Measurements from ENCODE around the gene PRKCH.

PRKCH gene

DNA sequence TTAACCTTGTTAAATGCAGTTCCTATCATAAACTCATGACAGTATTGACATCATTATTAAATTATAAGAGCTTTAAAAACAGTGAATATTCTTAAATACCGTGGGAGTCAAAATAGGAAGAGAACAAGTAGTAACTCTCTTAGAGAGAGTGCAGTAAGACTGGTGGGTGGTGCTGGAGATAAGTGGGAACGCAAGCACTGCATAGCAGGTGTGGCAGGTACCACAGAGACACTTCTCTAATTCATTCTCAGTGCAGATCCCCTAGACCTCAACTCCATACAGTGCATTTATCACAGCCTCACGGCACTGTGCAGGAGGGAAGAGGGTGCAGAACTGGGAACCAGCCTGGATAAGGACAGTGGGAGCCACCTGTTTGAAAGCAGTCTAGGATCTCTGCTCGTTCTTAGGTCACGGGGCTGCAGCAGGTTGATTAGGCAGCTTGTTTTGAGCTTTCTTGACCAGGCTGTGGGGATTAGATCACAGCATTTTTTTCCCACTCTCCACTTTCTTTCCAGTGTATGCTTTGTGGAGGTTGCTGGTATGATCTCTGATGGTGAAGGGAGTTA lies 165.6 kb downstream of the PRKCH start:
- Mint-ChIP-seq H3K4me3 (no peak overlapping the region), H3K27me3 (no peaks in the 10 kb centered on the region), H3K9me3 (no peaks in the 10 kb centered on the region), H3K4me1 (peaks cover 72% of the 10 kb centered on the region), H3K27ac (no peak overlapping the region)
- ATAC-seq (no peak), DNase-seq (no peak)

DNA sequence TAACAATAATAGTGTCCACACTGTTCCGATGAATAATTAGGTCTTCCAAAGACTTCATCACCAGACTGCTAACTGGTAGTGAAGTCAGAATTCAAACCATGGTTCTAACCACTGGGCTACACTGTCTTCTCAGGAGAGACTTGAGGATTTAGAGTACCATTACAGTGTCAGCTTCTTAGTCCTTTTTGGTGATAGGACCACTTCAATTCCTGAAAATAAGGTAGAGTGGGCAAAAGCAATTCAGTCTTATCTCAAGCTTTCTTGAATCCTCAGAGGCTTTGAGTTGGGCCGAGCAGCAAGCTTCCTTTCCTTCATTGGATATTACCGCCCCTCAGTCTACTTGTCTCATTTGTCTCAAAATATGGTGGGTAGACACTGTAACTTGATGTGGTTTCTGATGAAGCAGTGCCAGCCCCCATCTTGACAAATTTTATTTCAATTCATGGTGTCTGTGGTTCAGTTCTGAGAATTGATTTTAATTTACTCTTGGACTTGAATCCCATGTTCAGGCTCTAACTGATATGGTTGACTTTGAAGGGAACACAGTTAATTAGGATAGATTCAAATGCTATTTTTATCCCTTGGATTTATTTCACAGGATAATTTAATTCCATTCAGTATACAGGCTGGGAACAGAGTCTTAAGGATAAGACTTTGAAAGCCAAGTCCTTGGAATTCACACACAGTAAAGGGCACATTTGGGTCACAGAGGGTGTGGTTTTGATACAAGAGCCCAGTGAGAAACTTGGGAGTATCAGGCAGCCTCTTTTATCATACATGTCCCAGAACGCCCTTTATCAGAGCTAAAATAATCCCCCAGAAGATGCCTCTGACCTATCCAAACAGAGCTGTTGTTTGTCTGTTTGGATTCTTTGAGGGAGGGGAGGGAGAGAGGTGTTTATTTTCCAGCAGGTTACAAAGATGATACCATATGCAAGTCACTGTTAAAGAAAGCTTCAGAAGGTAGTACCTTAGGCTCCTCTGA lies 167.3 kb downstream of the PRKCH start:
- H3K27me3 Mint-ChIP-seq, result no peaks in the 10 kb centered on the region
- H3K4me3 Mint-ChIP-seq, result no peak overlapping the region
- no peak for DNase-seq
- peaks cover 56% of the 10 kb centered on the region for H3K4me1 Mint-ChIP-seq
- ATAC-seq, result no peak
- peak overlapping the region; percentile 67 to 75 for H3K27ac Mint-ChIP-seq
- H3K9me3 Mint-ChIP-seq, result no peaks in the 10 kb centered on the region

GRCh38 chr14:61489512-61489911 lies 168.1 kb downstream of the PRKCH start:
- Mint-ChIP-seq H3K4me1 (peaks cover 49% of the 10 kb centered on the region), H3K27ac (peak overlapping the region; percentile 16 to 30), H3K4me3 (no peak overlapping the region), H3K27me3 (no peaks in the 10 kb centered on the region), H3K9me3 (no peaks in the 10 kb centered on the region)
- ATAC-seq, result no peak
- no peak for DNase-seq

- Mint-ChIP-seq H3K27me3 (no peaks in the 10 kb centered on the region), H3K27ac (peak overlapping the region in 1 of 2 donors; percentile 57)
- DNase-seq, result no peak
Measured at GRCh38 chr14:61489932-61490331, 168.6 kb downstream of the PRKCH start.

DNA sequence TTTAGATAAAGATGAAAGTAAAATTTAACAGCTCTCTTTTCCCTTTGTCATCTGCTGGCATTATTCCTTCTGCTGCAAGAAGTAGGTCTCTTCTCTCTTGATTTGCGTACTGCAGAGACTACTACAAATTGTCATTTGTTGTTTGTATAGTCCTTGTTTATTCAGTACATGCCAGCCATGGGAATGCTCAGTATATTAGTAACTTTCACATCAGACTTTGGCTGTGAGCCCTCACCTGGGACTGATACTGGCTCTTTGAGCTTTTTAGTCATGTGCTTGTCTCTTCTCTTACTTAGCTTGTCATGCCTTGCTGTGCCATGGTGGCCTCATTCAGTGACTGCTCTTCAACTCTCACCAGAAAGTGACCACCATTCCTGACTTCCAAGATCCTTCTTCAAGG lies 169.8 kb downstream of the PRKCH start:
- ATAC-seq (no peak), DNase-seq (no peak)
- no peaks in the 10 kb centered on the region for H3K9me3 Mint-ChIP-seq

More at GRCh38 chr14:61489932-61490331, 168.6 kb downstream of the PRKCH start:
- no peak overlapping the region for H3K4me3 Mint-ChIP-seq
- no peaks in the 10 kb centered on the region for H3K9me3 Mint-ChIP-seq
- H3K4me1 Mint-ChIP-seq, result peaks cover 45% of the 10 kb centered on the region
- no peak for ATAC-seq

DNA sequence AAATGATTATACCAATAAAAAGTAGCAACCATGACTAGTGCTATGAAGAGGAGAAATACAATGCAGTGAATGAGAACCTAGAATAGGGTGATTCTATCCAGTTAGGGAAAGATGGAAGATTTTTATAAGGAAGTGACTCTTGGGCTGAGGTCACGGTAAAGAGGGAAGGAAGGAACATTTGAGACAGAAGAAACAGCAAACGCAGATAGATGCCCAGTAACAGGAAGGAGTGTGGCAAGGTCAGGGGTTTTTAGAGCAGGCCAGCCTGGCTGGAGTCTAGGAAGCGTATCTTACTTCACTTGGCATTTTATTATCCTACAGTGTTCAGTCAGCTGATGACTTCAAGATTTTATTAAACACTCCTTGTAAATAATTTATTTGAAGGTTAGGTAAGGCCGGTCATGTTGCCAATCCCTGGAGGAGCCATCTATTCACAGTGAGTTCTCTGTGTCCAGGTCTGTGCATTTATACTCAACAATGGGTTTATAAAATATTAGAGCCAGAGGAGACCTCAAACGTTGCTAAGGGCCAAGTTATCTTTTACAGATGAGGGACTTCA lies 170.6 kb downstream of the PRKCH start:
- DNase-seq (no peak), ATAC-seq (no peak)
- Mint-ChIP-seq H3K27me3 (no peaks in the 10 kb centered on the region), H3K4me3 (no peak overlapping the region), H3K9me3 (no peaks in the 10 kb centered on the region), H3K4me1 (peaks cover 42% of the 10 kb centered on the region), H3K27ac (no peak overlapping the region)

More for the DNA sequence above, 169.8 kb downstream of the PRKCH start:
- H3K4me1 Mint-ChIP-seq, result peaks cover 42% of the 10 kb centered on the region
- no peaks in the 10 kb centered on the region for H3K27me3 Mint-ChIP-seq
- no peak overlapping the region for H3K27ac Mint-ChIP-seq
- no peak overlapping the region for H3K4me3 Mint-ChIP-seq

GRCh38 chr14:61492474-61492873 lies 171.1 kb downstream of the PRKCH start:
- peaks cover 42% of the 10 kb centered on the region for H3K4me1 Mint-ChIP-seq
- DNase-seq, result no peak
- H3K9me3 Mint-ChIP-seq, result no peaks in the 10 kb centered on the region
- no peak overlapping the region for H3K4me3 Mint-ChIP-seq
- H3K27ac Mint-ChIP-seq, result no peak overlapping the region
- no peak for ATAC-seq
- H3K27me3 Mint-ChIP-seq, result no peaks in the 10 kb centered on the region

- Mint-ChIP-seq H3K4me1 (peaks cover 39% of the 10 kb centered on the region), H3K27ac (no peak overlapping the region), H3K4me3 (no peak overlapping the region), H3K27me3 (no peaks in the 10 kb centered on the region), H3K9me3 (no peaks in the 10 kb centered on the region)
- ATAC-seq, result no peak
- no peak for DNase-seq
Measured at GRCh38 chr14:61493239-61493638, 171.9 kb downstream of the PRKCH start.

DNA sequence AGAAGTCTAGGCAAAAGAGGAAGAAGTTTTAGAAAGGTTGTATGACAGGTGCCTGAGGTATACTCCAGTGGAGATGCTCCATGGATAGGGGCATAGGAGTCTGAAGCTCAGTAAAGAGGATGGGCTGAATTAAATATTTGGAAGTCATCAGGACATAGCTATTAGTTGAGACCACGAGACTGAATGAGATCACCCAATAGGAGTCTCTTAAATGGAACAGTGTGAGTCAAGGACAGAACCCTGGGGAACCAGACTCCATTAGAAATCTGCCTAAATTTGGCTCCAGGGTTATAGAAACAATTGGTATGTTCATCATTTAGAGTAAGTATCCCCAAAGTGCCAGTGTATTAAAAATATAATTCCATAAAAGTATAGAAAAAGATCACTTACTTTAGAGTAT lies 172.6 kb downstream of the PRKCH start:
- no peak overlapping the region for H3K4me3 Mint-ChIP-seq
- no peak overlapping the region for H3K27ac Mint-ChIP-seq
- H3K4me1 Mint-ChIP-seq, result peaks cover 39% of the 10 kb centered on the region

GRCh38 chr14:61495809-61496208 lies 174.4 kb downstream of the PRKCH start:
- peaks cover 51% of the 10 kb centered on the region for H3K4me1 Mint-ChIP-seq
- no peak overlapping the region for H3K27ac Mint-ChIP-seq
- no peak overlapping the region for H3K4me3 Mint-ChIP-seq

More for the DNA sequence above, 172.6 kb downstream of the PRKCH start:
- no peaks in the 10 kb centered on the region for H3K27me3 Mint-ChIP-seq
- no peaks in the 10 kb centered on the region for H3K9me3 Mint-ChIP-seq
- ATAC-seq, result no peak
- DNase-seq, result no peak

GRCh38 chr14:61498303-61498702 lies 176.9 kb downstream of the PRKCH start:
- Mint-ChIP-seq H3K4me3 (no peak overlapping the region), H3K27me3 (no peaks in the 10 kb centered on the region), H3K9me3 (no peaks in the 10 kb centered on the region), H3K4me1 (peaks cover 76% of the 10 kb centered on the region), H3K27ac (peak overlapping the region in 1 of 2 donors; percentile 71)
- ATAC-seq (no peak), DNase-seq (no peak)

More at GRCh38 chr14:61495809-61496208, 174.4 kb downstream of the PRKCH start:
- ATAC-seq (no peak), DNase-seq (no peak)
- Mint-ChIP-seq H3K9me3 (no peaks in the 10 kb centered on the region), H3K27me3 (no peaks in the 10 kb centered on the region)

DNA sequence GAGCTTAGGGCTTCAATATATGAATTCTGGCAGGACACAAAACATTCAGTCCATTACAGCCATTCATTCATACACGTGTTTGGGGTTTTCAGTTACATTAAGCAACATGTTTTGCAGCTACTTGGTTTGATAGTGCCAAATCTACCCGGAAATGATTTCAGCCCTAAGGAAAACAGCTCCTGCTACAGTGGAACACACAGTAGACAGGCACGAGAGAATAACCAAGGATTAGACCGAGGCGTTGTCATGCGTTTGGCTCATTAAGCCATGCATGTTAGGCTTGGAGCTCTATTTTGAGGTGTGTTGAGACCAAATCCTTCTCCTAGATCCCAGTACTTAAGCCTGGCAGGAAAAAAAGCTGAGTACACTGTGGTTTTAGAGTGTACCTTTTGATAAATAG lies 177.4 kb downstream of the PRKCH start:
- ATAC-seq (no peak), DNase-seq (no peak)
- Mint-ChIP-seq H3K9me3 (no peaks in the 10 kb centered on the region), H3K27ac (peak overlapping the region in 1 of 2 donors; percentile 71), H3K27me3 (no peaks in the 10 kb centered on the region), H3K4me3 (no peak overlapping the region), H3K4me1 (peaks cover 81% of the 10 kb centered on the region)

DNA sequence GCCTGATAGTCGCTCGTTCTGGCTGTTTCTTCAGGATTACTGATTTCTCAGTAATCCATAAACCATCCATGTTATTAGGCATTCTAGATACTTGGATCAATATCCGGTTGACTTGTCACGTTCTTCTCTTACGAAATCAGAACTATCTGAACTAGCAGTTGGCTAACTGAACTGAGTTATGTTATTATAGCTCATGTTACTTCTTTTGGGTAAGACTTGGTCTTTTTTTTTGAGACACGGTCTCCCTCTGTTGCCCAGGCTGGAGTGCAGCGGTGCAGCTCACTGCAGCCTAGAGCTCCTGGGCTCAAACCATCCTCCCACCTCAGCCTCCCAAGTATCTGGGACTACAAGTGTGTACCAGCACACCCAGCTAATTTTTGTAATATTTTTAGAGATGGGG lies 178.6 kb downstream of the PRKCH start:
- H3K9me3 Mint-ChIP-seq, result no peaks in the 10 kb centered on the region
- peak overlapping the region in 1 of 2 donors; percentile 86 for H3K27ac Mint-ChIP-seq
- ATAC-seq (no peak), DNase-seq (no peak)
- no peak overlapping the region for H3K4me3 Mint-ChIP-seq
- H3K27me3 Mint-ChIP-seq, result no peaks in the 10 kb centered on the region
- H3K4me1 Mint-ChIP-seq, result peaks cover 93% of the 10 kb centered on the region

- Mint-ChIP-seq H3K4me3 (peak overlapping the region; percentile 76 to 77), H3K27ac (peak overlapping the region; percentile 97 to 98), H3K4me1 (peaks cover 95% of the 10 kb centered on the region), H3K27me3 (no peaks in the 10 kb centered on the region), H3K9me3 (peaks cover 0 to 4% of the 10 kb centered on the region in 2 donors)
- no peak for DNase-seq
- no peak for ATAC-seq
Measured at GRCh38 chr14:61501714-61502458, 180.5 kb downstream of the PRKCH start.

- peaks cover 0 to 4% of the 10 kb centered on the region in 2 donors for H3K9me3 Mint-ChIP-seq
- peak overlapping the region; percentile 97 to 98 for H3K27ac Mint-ChIP-seq
- peak overlapping the region; percentile 76 to 77 for H3K4me3 Mint-ChIP-seq
- peak; percentile 18 for ATAC-seq
- H3K27me3 Mint-ChIP-seq, result no peaks in the 10 kb centered on the region
- DNase-seq, result peak in 1 of 2 donors; percentile 43
- H3K4me1 Mint-ChIP-seq, result peaks cover 95% of the 10 kb centered on the region
Measured at GRCh38 chr14:61502459-61503093, 181.2 kb downstream of the PRKCH start.
